B cell (primary cell): ENCODE measurements around the gene SRGAP2C. TPM values are rescaled to one million over a fixed set of nuclear protein-coding genes. Genes with fewer than 3 reads are reported as not detected.
"Not testable (repeated sequence)": the region's sequence is repeated elsewhere in the genome, so short reads cannot be mapped to it uniquely, and the experiment has no call there.

Experiments used
- ATAC-seq: fragments of 200-7000 bp; cut with Tn5 transposase; one replicate; pipeline ENCODE4 v1.10.0; 2021; ENCODE audit warnings: low read depth, mild to moderate bottlenecking, moderate number of reproducible peaks, moderate library complexity
- CTCF ChIA-PET: fragments of 350-600 bp; sonication (Branson Sonifier 250); formaldehyde crosslinking; loops from one replicate; lab custom pipeline; 2021; ENCODE audit warnings: antibody characterized with exemption, inconsistent platforms; lab: Charles Lee
- POLR2A ChIA-PET: fragments of 350-600 bp; sonication (Branson Sonifier 250); formaldehyde crosslinking; loops from one replicate; lab custom pipeline; 2021; ENCODE audit warnings: antibody characterized with exemption; lab: Charles Lee
- DNase-seq: peaks from one replicate; pipeline ENCODE4 v3.0.0; 2013
- H2AFZ ChIP-seq: 2 replicates; pipeline ENCODE4 v1.6.1; 2012; ENCODE audit warnings: mild to moderate bottlenecking, low read depth, low read length; ENCODE audit not compliant: insufficient read depth, poor library complexity, severe bottlenecking
- H3K27ac ChIP-seq, 2 donors: 1 replicate in 1 of 2; 2 replicates in 1 of 2; pipeline ENCODE4 v1.5.1; 2012 to 2013; ENCODE audit warnings: low read length in 2 of 2, mild to moderate bottlenecking in 2 of 2, moderate library complexity in 1 of 2
- H3K27me3 ChIP-seq, 4 experiments: fragments of 200-600 bp in 1 of 4; sonication (generic) in 1 of 4; replicated peaks in 1 of 4; 1 replicate in 2 of 4; 2 replicates in 2 of 4; pipeline versions ENCODE4 v1.6.1 to v1.7.0; 2013 to 2016; ENCODE audit warnings: low read length in 3 of 4, mild to moderate bottlenecking in 2 of 4, mixed read lengths in 1 of 4, moderate library complexity in 1 of 4; ENCODE audit not compliant: insufficient read depth in 4 of 4, control insufficient read depth in 3 of 4; ENCODE audit errors: control extremely low read depth in 1 of 4
- H3K36me3 ChIP-seq, 2 experiments: replicated peaks in 1 of 2; 1 replicate in 1 of 2; 2 replicates in 1 of 2; pipeline versions ENCODE4 v1.6.1 to v1.7.1; 2013; ENCODE audit warnings: low read length in 1 of 2; ENCODE audit not compliant: insufficient read depth in 2 of 2, control insufficient read depth in 1 of 2; ENCODE audit errors: control extremely low read depth in 1 of 2, extremely low read depth in 1 of 2
- H3K4me1 ChIP-seq, 2 donors: fragments of 200-600 bp in 1 of 2; sonication (generic) in 1 of 2; 1 replicate in 1 of 2; 2 replicates in 1 of 2; pipeline versions ENCODE4 v1.5.1 to v1.6.1; 2013 to 2017; ENCODE audit warnings: low read length in 2 of 2; ENCODE audit not compliant: control insufficient read depth in 2 of 2, insufficient read depth in 2 of 2
- H3K4me2 ChIP-seq: replicated peaks from 2 replicates; pipeline ENCODE3; 2012; ENCODE audit warnings: mild to moderate bottlenecking, low read depth, low read length; ENCODE audit not compliant: poor library complexity, severe bottlenecking
- H3K4me3 ChIP-seq, 5 experiments: fragments of 200-600 bp in 1 of 5; sonication (generic) in 1 of 5; 1 replicate in 3 of 5; 2 replicates in 2 of 5; pipeline versions ENCODE4 v1.5.1 to v1.7.0; 2011 to 2016; ENCODE audit warnings: low read length in 4 of 5, mild to moderate bottlenecking in 4 of 5, low read depth in 2 of 5, control low read depth in 1 of 5, moderate library complexity in 1 of 5; ENCODE audit not compliant: insufficient read depth in 1 of 5; ENCODE audit errors: control extremely low read depth in 1 of 5, extremely low read depth in 1 of 5
- H3K79me2 ChIP-seq: fragments of 200-600 bp; sonication (generic); one replicate; pipeline ENCODE4 v1.6.0; 2016; ENCODE audit warnings: low read length; ENCODE audit not compliant: control insufficient read depth, insufficient read depth
- H3K9ac ChIP-seq: fragments of 200-600 bp; sonication (generic); 2 replicates; pipeline ENCODE4 v1.6.1; 2017; ENCODE audit warnings: mild to moderate bottlenecking, low read length, moderate library complexity
- H3K9me3 ChIP-seq, 3 donors: one replicate each; pipeline versions ENCODE4 v1.6.1 to v1.7.1; 2013; ENCODE audit warnings: low read length in 2 of 3; ENCODE audit not compliant: control insufficient read depth in 2 of 3, insufficient read depth in 1 of 3; ENCODE audit errors: control extremely low read depth in 1 of 3
- H4K20me1 ChIP-seq: 2 replicates; pipeline ENCODE4 v1.6.0; 2012; ENCODE audit warnings: mild to moderate bottlenecking, low read length; ENCODE audit not compliant: insufficient read depth, control insufficient read depth, poor library complexity, severe bottlenecking
- H3K27ac Mint-ChIP-seq: one replicate; pipeline ENCODE4 v1.8.0; 2021; ENCODE audit warnings: mixed read lengths
- H3K27me3 Mint-ChIP-seq: one replicate; pipeline ENCODE4 v1.8.0; 2021; ENCODE audit warnings: mixed read lengths
- H3K4me1 Mint-ChIP-seq: one replicate; pipeline ENCODE4 v1.8.0; 2021; ENCODE audit warnings: mixed read lengths
- H3K4me3 Mint-ChIP-seq: one replicate; pipeline ENCODE4 v1.8.0; 2021; ENCODE audit warnings: mixed read lengths
- H3K9me3 Mint-ChIP-seq: one replicate; pipeline ENCODE4 v1.8.0; 2022; ENCODE audit warnings: mixed read lengths; ENCODE audit not compliant: insufficient read depth
- WGBS: methylation state at CpG from one replicate; pipeline ENCODE4 v1.1.5; 2013; ENCODE audit warnings: missing lambda C conversion rate; ENCODE audit not compliant: insufficient coverage; 5-methylcytosine and 5-hydroxymethylcytosine counted together
- intact Hi-C: fragments of 100-400 bp; cut with micrococcal nuclease; formaldehyde crosslinking; loops from one replicate; pipeline ENCODE4 v1.10.0; 2022
- polyA plus RNA-seq: library from polyadenylated mRNA; depleted of rRNA; stranded (reverse); fragments of >200 nt; gene quantifications from 2 replicates; pipeline ENCODE4 v1.2.3, GENCODE V29; 2012
- total RNA-seq, 2 donors: library from RNA; stranded (reverse); fragments of 120-200 nt in 1 of 2; gene quantifications; 1 replicate in 1 of 2; 2 replicates in 1 of 2; pipeline versions ENCODE4 v1.2.3 to v1.2.4, GENCODE V29; 2013 to 2022

The SRGAP2C gene
- total and polyA plus RNA-seq, 2 donors (not counting 1 experiment from before 2014, with no cell fraction given): 2.2 to 40.7 TPM

- H3K4me3 Mint-ChIP-seq, H2AFZ ChIP-seq, intact Hi-C loops, H3K4me1 ChIP-seq, H3K9ac ChIP-seq, H3K27ac Mint-ChIP-seq, H3K9me3 Mint-ChIP-seq, H4K20me1 ChIP-seq, H3K4me2 ChIP-seq, POLR2A ChIA-PET, H3K79me2 ChIP-seq, H3K27me3 ChIP-seq, H3K36me3 ChIP-seq, H3K4me1 Mint-ChIP-seq, ATAC-seq, H3K4me3 ChIP-seq, H3K9me3 ChIP-seq, H3K27ac ChIP-seq, CTCF ChIA-PET, H3K27me3 Mint-ChIP-seq, DNase-seq: not testable (repeated sequence)
- no CpG with 5 or more reads among the region's 13 CpGs for WGBS
These were observed 16.5 kb downstream of the SRGAP2C start for GRCh38 chr1:121200985-121201981.

GRCh38 chr1:121202986-121203385, 18.2 kb downstream of the SRGAP2C start:
- WGBS: no CpG with 5 or more reads among the region's 3 CpGs
- H3K9me3 ChIP-seq, H3K9me3 Mint-ChIP-seq, H3K79me2 ChIP-seq, H3K4me3 Mint-ChIP-seq, H3K4me2 ChIP-seq, H3K27me3 ChIP-seq, H4K20me1 ChIP-seq, H3K4me1 Mint-ChIP-seq, ATAC-seq, H3K27ac Mint-ChIP-seq, H3K4me3 ChIP-seq, H3K9ac ChIP-seq, H3K36me3 ChIP-seq, H3K27me3 Mint-ChIP-seq, H3K4me1 ChIP-seq, DNase-seq, H2AFZ ChIP-seq, intact Hi-C loops, POLR2A ChIA-PET, CTCF ChIA-PET, H3K27ac ChIP-seq: not testable (repeated sequence)

GRCh38 chr1:121205786-121206711, 21.3 kb downstream of the SRGAP2C start:
- H3K27me3 ChIP-seq, H3K27me3 Mint-ChIP-seq, H3K4me1 ChIP-seq, H3K79me2 ChIP-seq, H4K20me1 ChIP-seq, H3K9me3 ChIP-seq, H2AFZ ChIP-seq, H3K4me3 ChIP-seq, H3K9ac ChIP-seq, intact Hi-C loops, H3K4me3 Mint-ChIP-seq, ATAC-seq, H3K9me3 Mint-ChIP-seq, H3K27ac ChIP-seq, POLR2A ChIA-PET, H3K36me3 ChIP-seq, H3K4me1 Mint-ChIP-seq, DNase-seq, CTCF ChIA-PET, H3K27ac Mint-ChIP-seq, H3K4me2 ChIP-seq: not testable (repeated sequence)
- WGBS: 100% methylated on average over 1 of the region's 8 CpGs
